ENCODE data around the gene GCAT. TPM values are rescaled to one million over a fixed set of nuclear protein-coding genes. Genes with fewer than 3 reads are reported as not detected.

The GCAT gene
- polyA plus RNA-seq, 1 donor (not counting 4 experiments of a cell fraction or from before 2014, with no cell fraction given), result 8.4 TPM

GRCh38 chr22:37832022-37832857 lies 24.5 kb downstream of the GCAT start:
- FAIRE-seq (no peak), DNase-seq (ENCODE audit: low read depth, low spot score) (no peak)
- H2AFZ ChIP-seq (ENCODE audit: control insufficient read depth, low read length), result no peak overlapping the region
- H3K9ac ChIP-seq (ENCODE audit: control insufficient read depth, extremely low read depth, insufficient read depth, low read length), result no peak overlapping the region
- no peaks in the 10 kb centered on the region for H4K20me1 ChIP-seq (ENCODE audit: control insufficient read depth, extremely low read depth, insufficient read depth, low read length)
- no peak overlapping the region for H3K4me2 ChIP-seq (ENCODE audit: control insufficient read depth, extremely low read depth, insufficient read depth, low read depth, low read length)
- H3K9me1 ChIP-seq (ENCODE audit: control insufficient read depth, extremely low read depth, insufficient read depth, low read length), result no peaks in the 10 kb centered on the region
- H3K27me3 ChIP-seq (ENCODE audit: control insufficient read depth, extremely low read depth, insufficient read depth, low read length), result no peaks in the 10 kb centered on the region
- dilution Hi-C loops (cut with MboI; ENCODE audit: extremely low pct_ligation_motif_present, low sequenced_read_pairs), result no loop called here
- H3K4me1 ChIP-seq (ENCODE audit: control insufficient read depth, extremely low read depth, insufficient read depth, low read length), result no peaks in the 10 kb centered on the region
- TF ChIP-seq CTCF (optimal IDR thresholded peaks at IDR 0.05 in 1 of 3, IDR thresholded peaks at IDR 0.05 in 1 of 3, conservative IDR thresholded peaks at IDR 0.05 in 1 of 3; ENCODE audit: extremely low read depth in 1 of 3, insufficient read depth in 2 of 3, low read length in 3 of 3) (no peak), EZH2 (IDR thresholded peaks at IDR 0.05; ENCODE audit: low read length) (no peak)
- H3K9me3 ChIP-seq (ENCODE audit: control insufficient read depth, low read depth, low read length), result no peaks in the 10 kb centered on the region
- H3K4me3 ChIP-seq (ENCODE audit: control insufficient read depth in 2 of 3, extremely low read depth in 1 of 3, insufficient read depth in 2 of 3, low read depth in 1 of 3, low read length in 3 of 3), result no peak overlapping the region
- peaks cover 28% of the 10 kb centered on the region in 2 experiments for H3K36me3 ChIP-seq (ENCODE audit: control insufficient read depth in 2 of 2, extremely low read depth in 1 of 2, insufficient read depth in 2 of 2, low read length in 2 of 2)
- no peak overlapping the region for H3K27ac ChIP-seq (ENCODE audit: control insufficient read depth, insufficient read depth, low read length)
- no peaks in the 10 kb centered on the region for H3K79me2 ChIP-seq (ENCODE audit: control insufficient read depth, insufficient read depth, low read length)

GRCh38 chr22:37842015-37842793 lies 34.5 kb downstream of the GCAT start:
- Histone ChIP-seq H3K9me3 (ENCODE audit: control insufficient read depth, low read depth, low read length) (no peaks in the 10 kb centered on the region), H3K4me3 (ENCODE audit: control insufficient read depth in 2 of 3, extremely low read depth in 1 of 3, insufficient read depth in 2 of 3, low read depth in 1 of 3, low read length in 3 of 3) (no peak overlapping the region), H2AFZ (ENCODE audit: control insufficient read depth, low read length) (no peak overlapping the region), H3K9ac (ENCODE audit: control insufficient read depth, extremely low read depth, insufficient read depth, low read length) (no peak overlapping the region), H3K4me1 (ENCODE audit: control insufficient read depth, extremely low read depth, insufficient read depth, low read length) (peaks cover 6% of the 10 kb centered on the region), H3K4me2 (ENCODE audit: control insufficient read depth, extremely low read depth, insufficient read depth, low read depth, low read length) (peak overlapping the region; percentile 89), H3K27me3 (ENCODE audit: control insufficient read depth, extremely low read depth, insufficient read depth, low read length) (no peaks in the 10 kb centered on the region), H4K20me1 (ENCODE audit: control insufficient read depth, extremely low read depth, insufficient read depth, low read length) (no peaks in the 10 kb centered on the region), H3K36me3 (ENCODE audit: control insufficient read depth in 2 of 2, extremely low read depth in 1 of 2, insufficient read depth in 2 of 2, low read length in 2 of 2) (peaks cover 6 to 15% of the 10 kb centered on the region in 2 experiments), H3K27ac (ENCODE audit: control insufficient read depth, insufficient read depth, low read length) (no peak overlapping the region), H3K9me1 (ENCODE audit: control insufficient read depth, extremely low read depth, insufficient read depth, low read length) (peaks cover 2% of the 10 kb centered on the region), H3K79me2 (ENCODE audit: control insufficient read depth, insufficient read depth, low read length) (peaks cover 24% of the 10 kb centered on the region)
- dilution Hi-C loops (cut with MboI; ENCODE audit: extremely low pct_ligation_motif_present, low sequenced_read_pairs), result no loop called here
- FAIRE-seq (no peak), DNase-seq (ENCODE audit: low read depth, low spot score) (no peak)
- TF ChIP-seq EZH2 (IDR thresholded peaks at IDR 0.05; ENCODE audit: low read length), result no peak
- no peak for TF ChIP-seq CTCF (optimal IDR thresholded peaks at IDR 0.05 in 1 of 3, IDR thresholded peaks at IDR 0.05 in 1 of 3, conservative IDR thresholded peaks at IDR 0.05 in 1 of 3; ENCODE audit: extremely low read depth in 1 of 3, insufficient read depth in 2 of 3, low read length in 3 of 3)
